IMR-90 (cell line): ENCODE measurements around the gene PANK4. TPM values are rescaled to one million over a fixed set of nuclear protein-coding genes. Genes with fewer than 3 reads are reported as not detected.

ENCODE experiments used
- ATAC-seq: fragments of 200-7000 bp; cut with Tn5 transposase; 2 replicates; pipeline ENCODE4 v1.9.1; 2020; ENCODE audit warnings: low read depth, mild to moderate bottlenecking, moderate library complexity
- BruUV-seq: library from RNA; stranded (reverse); fragments of 400-500 nt; replicated peaks from 2 replicates; lab custom pipeline; 2021; lab: Mats Ljungman, UMichigan
- CTCF ChIA-PET: fragments of 300-600 bp; formaldehyde crosslinking; extraction: SDS; loops from one replicate; lab custom pipeline; 2021; ENCODE audit warnings: antibody characterized with exemption; lab: Yijun Ruan, JAX
- POLR2A ChIA-PET: fragments of 300-600 bp; sonication (Branson Sonifier 250); formaldehyde crosslinking; loops from one replicate; lab custom pipeline; 2022; ENCODE audit warnings: antibody characterized with exemption; ENCODE audit not compliant: unreplicated experiment; lab: Charles Lee
- DNase-seq: peaks from one replicate; pipeline ENCODE4 v3.0.0; 2013
- H2AFZ ChIP-seq: replicated peaks from 2 replicates; pipeline ENCODE3; 2013; ENCODE audit warnings: low read length, mild to moderate bottlenecking; ENCODE audit not compliant: poor library complexity
- H2AK5ac ChIP-seq: 2 replicates; pipeline ENCODE4 v1.6.1; 2013; ENCODE audit warnings: low read depth, low read length, inconsistent platforms
- H2AK9ac ChIP-seq: replicated peaks from 2 replicates; pipeline ENCODE3; 2013; ENCODE audit warnings: mild to moderate bottlenecking, low read depth, low read length, moderate library complexity; ENCODE audit not compliant: poor library complexity
- H2BK120ac ChIP-seq: 2 replicates; pipeline ENCODE4 v1.6.1; 2013; ENCODE audit warnings: low read depth, low read length, inconsistent platforms
- H2BK15ac ChIP-seq: 3 replicates; pipeline ENCODE4 v1.6.1; 2013; ENCODE audit warnings: low read depth, low read length, inconsistent platforms
- H2BK20ac ChIP-seq: 2 replicates; pipeline ENCODE4 v1.6.1; 2013; ENCODE audit warnings: low read depth, mild to moderate bottlenecking, inconsistent platforms, low read length, moderate library complexity
- H2BK5ac ChIP-seq: 2 replicates; pipeline ENCODE4 v1.6.1; 2013; ENCODE audit warnings: mild to moderate bottlenecking, low read depth, low read length, inconsistent platforms; ENCODE audit not compliant: poor library complexity, severe bottlenecking
- H3K14ac ChIP-seq: replicated peaks from 2 replicates; pipeline ENCODE4 v1.6.1; 2013; ENCODE audit warnings: low read depth, low read length, inconsistent platforms
- H3K18ac ChIP-seq: 2 replicates; pipeline ENCODE4 v1.6.1; 2013; ENCODE audit warnings: low read depth, low read length, control low read depth
- H3K23ac ChIP-seq: 2 replicates; pipeline ENCODE4 v1.6.1; 2013; ENCODE audit warnings: low read depth, low read length, inconsistent platforms
- H3K27ac ChIP-seq: 2 replicates; pipeline ENCODE4 v1.5.1; 2013; ENCODE audit warnings: mild to moderate bottlenecking, control low read depth, low read length; ENCODE audit not compliant: insufficient read depth
- H3K27me3 ChIP-seq: 2 replicates; pipeline ENCODE4 v1.6.1; 2013; ENCODE audit warnings: low read length; ENCODE audit not compliant: control insufficient read depth, insufficient read depth
- H3K36me3 ChIP-seq: 2 replicates; pipeline ENCODE4 v1.6.1; 2013; ENCODE audit warnings: low read length, mixed read lengths; ENCODE audit not compliant: control insufficient read depth, insufficient read depth
- H3K4ac ChIP-seq: 2 replicates; pipeline ENCODE4 v1.6.1; 2013; ENCODE audit warnings: low read depth, low read length, inconsistent platforms
- H3K4me1 ChIP-seq: 2 replicates; pipeline ENCODE4 v1.6.1; 2013; ENCODE audit warnings: low read length, mixed read lengths; ENCODE audit not compliant: control insufficient read depth, insufficient read depth
- H3K4me2 ChIP-seq: 2 replicates; pipeline ENCODE4 v1.6.1; 2013; ENCODE audit warnings: low read depth, mild to moderate bottlenecking, control low read depth, low read length, moderate library complexity
- H3K4me3 ChIP-seq: 2 replicates; pipeline ENCODE4 v1.5.1; 2013; ENCODE audit warnings: low read depth, mild to moderate bottlenecking, control low read depth, low read length, moderate library complexity; ENCODE audit not compliant: insufficient read depth
- H3K56ac ChIP-seq: 2 replicates; pipeline ENCODE4 v1.6.1; 2013; ENCODE audit warnings: low read length, inconsistent platforms; ENCODE audit not compliant: insufficient read depth; ENCODE audit errors: extremely low read depth
- H3K79me1 ChIP-seq, 2 experiments: 2 replicates each; pipeline ENCODE4 v1.6.1; 2013; ENCODE audit warnings: low read length in 2 of 2, inconsistent platforms in 1 of 2, low read depth in 1 of 2
- H3K9ac ChIP-seq: 2 replicates; pipeline ENCODE4 v1.6.1; 2013; ENCODE audit warnings: low read depth, low read length, control low read depth
- H3K9me1 ChIP-seq: 2 replicates; pipeline ENCODE4 v1.6.1; 2013; ENCODE audit warnings: low read length, inconsistent platforms; ENCODE audit not compliant: insufficient read depth
- H3K9me3 ChIP-seq: 2 replicates; pipeline ENCODE4 v1.6.1; 2013; ENCODE audit warnings: low read length; ENCODE audit not compliant: control insufficient read depth, insufficient read depth
- H4K20me1 ChIP-seq: 2 replicates; pipeline ENCODE4 v1.6.1; 2013; ENCODE audit warnings: low read length, inconsistent platforms; ENCODE audit not compliant: insufficient read depth
- H4K5ac ChIP-seq: 2 replicates; pipeline ENCODE4 v1.6.1; 2013; ENCODE audit warnings: mild to moderate bottlenecking, low read depth, low read length, control low read depth
- H4K8ac ChIP-seq, 2 experiments: 2 replicates each; pipeline ENCODE4 v1.6.1; 2013; ENCODE audit warnings: low read depth in 2 of 2, low read length in 2 of 2, control low read depth in 1 of 2, inconsistent platforms in 1 of 2
- H4K91ac ChIP-seq: 2 replicates; pipeline ENCODE4 v1.6.1; 2013; ENCODE audit warnings: low read depth, low read length, inconsistent platforms; ENCODE audit not compliant: insufficient read depth
- BHLHE40 ChIP-seq: fragments of 150-350 bp; IDR thresholded peaks from 2 replicates; pipeline ENCODE4 v1.6.1; 2016; ENCODE audit warnings: mild to moderate bottlenecking, low read depth, low read length
- CEBPB ChIP-seq: IDR thresholded peaks from 2 replicates; pipeline ENCODE4 v1.6.1; 2012; ENCODE audit warnings: low read depth, low read length, improper control_type of control experiment
- CHD1 ChIP-seq: IDR thresholded peaks from 2 replicates; pipeline ENCODE4 v1.6.1; 2012; ENCODE audit warnings: low read depth, low read length, improper control_type of control experiment
- FOS ChIP-seq: fragments of 150-350 bp; IDR thresholded peaks from 2 replicates; pipeline ENCODE4 v1.6.1; 2016; ENCODE audit warnings: low read depth, low read length
- MAFK ChIP-seq: IDR thresholded peaks from 2 replicates; pipeline ENCODE4 v1.6.1; 2012; ENCODE audit warnings: low read depth, low read length, improper control_type of control experiment
- MAZ ChIP-seq: IDR thresholded peaks from 2 replicates; pipeline ENCODE4 v1.6.1; 2012; ENCODE audit warnings: low read depth, mild to moderate bottlenecking, low read length, improper control_type of control experiment, moderate library complexity, borderline replicate concordance
- MXI1 ChIP-seq: IDR thresholded peaks from 2 replicates; pipeline ENCODE4 v1.6.1; 2012; ENCODE audit warnings: low read depth, mild to moderate bottlenecking, low read length, moderate library complexity, borderline replicate concordance
- NFE2L2 ChIP-seq: fragments of 150-350 bp; IDR thresholded peaks from 2 replicates; pipeline ENCODE4 v1.6.1; 2016; ENCODE audit warnings: low read depth, mild to moderate bottlenecking, low read length
- POLR2A ChIP-seq: IDR thresholded peaks from 2 replicates; pipeline ENCODE4 v1.6.1; 2012; ENCODE audit warnings: mild to moderate bottlenecking, low read depth, low read length
- RAD21 ChIP-seq: IDR thresholded peaks from 2 replicates; pipeline ENCODE4 v1.6.1; 2012; ENCODE audit warnings: low read length, improper control_type of control experiment
- RFX5 ChIP-seq: IDR thresholded peaks from 2 replicates; pipeline ENCODE4 v1.8.0; 2012; ENCODE audit warnings: low read depth, mild to moderate bottlenecking, low read length, moderate library complexity
- SMC3 ChIP-seq: fragments of 150-350 bp; IDR thresholded peaks from 2 replicates; pipeline ENCODE4 v1.6.1; 2016; ENCODE audit warnings: low read depth, mild to moderate bottlenecking, antibody characterized with exemption, low read length, moderate library complexity
- WGBS, 2 experiments: methylation state at CpG; one replicate each; pipeline versions ENCODE4 v1.1.5 to v1.1.7; 2013; ENCODE audit warnings: missing lambda C conversion rate in 2 of 2; ENCODE audit not compliant: insufficient read length in 1 of 2; ENCODE audit errors: extremely low coverage in 2 of 2; 5-methylcytosine and 5-hydroxymethylcytosine counted together
- dilution Hi-C: fragments of 300-500 bp; cut with HindIII; formaldehyde crosslinking; loops from one replicate; pipeline ENCODE4 v1.14.3; 2018; ENCODE audit warnings: low sequenced_read_pairs; ENCODE audit not compliant: unreplicated experiment
- in situ Hi-C: fragments of 300-500 bp; cut with MboI; formaldehyde crosslinking; loops from 3 replicates; pipeline ENCODE4 v1.14.3; 2019; ENCODE audit warnings: low sequenced_read_pairs, inconsistent platforms, mixed read lengths
- intact Hi-C: fragments of 100-400 bp; cut with micrococcal nuclease; formaldehyde crosslinking; loops from 2 replicates; pipeline ENCODE4 v1.10.0; 2022
- polyA plus RNA-seq, 3 experiments: library from polyadenylated mRNA; depleted of rRNA; stranded (reverse); fragments of >200 nt; gene quantifications; 2 replicates each; pipeline ENCODE4 v1.2.3, GENCODE V29; 2012; ENCODE audit warnings: low replicate concordance in 1 of 3
- total RNA-seq: library from RNA; depleted of rRNA; stranded (reverse); fragments of >200 nt; gene quantifications from 2 replicates; pipeline ENCODE4 v1.2.3, GENCODE V29; 2012
- TF ChIP-seq, protein P1 (sequence below): fragments of 150-350 bp; IDR thresholded peaks from 2 replicates; pipeline ENCODE4 v1.6.1; 2017; ENCODE audit warnings: mild to moderate bottlenecking, antibody characterized with exemption, low read length, low read depth
- TF ChIP-seq, protein P2 (sequence below): conservative IDR thresholded peaks from 2 replicates; pipeline ENCODE4 v1.5.1; 2012; ENCODE audit warnings: mild to moderate bottlenecking, low read depth, low read length, improper control_type of control experiment
- TF ChIP-seq, protein P3 (sequence below): fragments of 150-350 bp; IDR thresholded peaks from 2 replicates; pipeline ENCODE4 v1.6.1; 2016; ENCODE audit warnings: low read depth, mild to moderate bottlenecking, low read length, moderate library complexity, borderline replicate concordance

The PANK4 gene
- total and polyA plus RNA-seq, 2 of the 4 experiments (the other 2 are of a cell fraction) = 14.0 to 18.5 TPM

DNA sequence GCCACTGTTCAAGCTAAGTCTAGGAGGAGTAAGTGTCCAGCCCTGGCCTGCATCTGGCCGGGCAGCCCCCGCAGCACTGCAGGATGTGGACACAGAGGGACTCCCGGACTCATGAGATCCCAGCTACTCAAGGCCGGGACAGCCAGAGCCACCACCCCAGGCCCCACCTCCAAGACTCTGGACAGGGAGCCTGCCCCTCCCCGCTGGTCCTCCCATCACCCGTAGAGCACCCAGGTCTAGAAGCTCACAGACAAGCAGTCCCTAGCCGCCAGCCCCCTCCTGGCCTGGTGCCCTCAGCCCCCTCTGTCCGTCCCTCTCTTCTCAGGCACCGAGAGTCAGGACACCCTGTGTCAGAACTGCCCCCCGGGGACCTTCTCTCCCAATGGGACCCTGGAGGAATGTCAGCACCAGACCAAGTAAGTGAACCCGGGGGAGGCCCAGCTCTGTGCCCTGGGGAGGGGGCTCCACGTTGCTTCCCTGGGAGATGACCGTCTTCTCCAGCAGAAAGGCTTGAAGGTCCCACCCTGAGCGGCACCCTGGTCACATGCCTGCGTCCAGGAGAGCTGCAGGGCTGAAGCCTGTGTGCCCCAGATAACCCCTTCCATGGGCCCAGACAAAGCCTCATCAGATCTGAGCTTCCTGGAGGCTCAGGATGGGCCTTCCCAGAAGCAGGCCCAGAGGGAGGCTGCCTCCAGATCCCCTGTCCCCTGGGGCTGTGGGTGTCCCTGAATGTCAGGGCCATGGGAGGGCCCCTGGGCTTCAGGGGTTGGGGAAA is 34.1 kb upstream of the PANK4 start:
- H3K27ac ChIP-seq = no peak overlapping the region
- WGBS, 2 experiments = 63% methylated on average over 5 of the region's 15 CpGs; no CpG with 5 or more reads in 1 of the 2 experiments
- no peak overlapping the region for H4K8ac ChIP-seq
- no peak overlapping the region for H3K18ac ChIP-seq
- H2BK15ac ChIP-seq = no peak overlapping the region
- no peak overlapping the region for H2AK9ac ChIP-seq
- H3K14ac ChIP-seq = no peak overlapping the region
- no peak overlapping the region for H2BK20ac ChIP-seq
- no peak overlapping the region for H2AK5ac ChIP-seq
- H3K23ac ChIP-seq = no peak overlapping the region
- no peak overlapping the region for H4K5ac ChIP-seq
- H2BK120ac ChIP-seq = no peak overlapping the region
- intact Hi-C loops = no loop called here
- ATAC-seq = no peak
- BruUV-seq = no TSS peak
- ChIA-PET POLR2A (no interaction called here), CTCF (interaction anchor here (1.0 kb wide), 1 partner anchor 25 kb away, joined by 4 read pairs; no protein-coding TSS in a partner anchor)
- dilution Hi-C loops = no loop called here
- no peak overlapping the region for H4K91ac ChIP-seq
- DNase-seq = no peak
- no peak overlapping the region for H2BK5ac ChIP-seq
- no peaks in the 10 kb centered on the region for H3K9me3 ChIP-seq
- H3K4me2 ChIP-seq = no peak overlapping the region
- no peak overlapping the region for H3K4ac ChIP-seq
- no peak overlapping the region for H3K4me3 ChIP-seq
- no peaks in the 10 kb centered on the region for H3K4me1 ChIP-seq
- no peaks in the 10 kb centered on the region for H3K36me3 ChIP-seq
- no peaks in the 10 kb centered on the region for H4K20me1 ChIP-seq
- no peak overlapping the region for H3K56ac ChIP-seq
- in situ Hi-C loops = no loop called here
- no peak overlapping the region for H3K9ac ChIP-seq
- peaks cover 10% of the 10 kb centered on the region; the same call in 1 of the 2 replicates for H3K27me3 ChIP-seq
- no peaks in the 10 kb centered on the region for H3K79me1 ChIP-seq
- no peak overlapping the region for H2AFZ ChIP-seq
- no peaks in the 10 kb centered on the region for H3K9me1 ChIP-seq
- TF ChIP-seq CHD1 (no peak), RFX5 (no peak), RAD21 (no peak), MAZ (no peak), MXI1 (no peak), NFE2L2 (no peak), FOS (no peak), BHLHE40 (no peak), MAFK (no peak), POLR2A (no peak), CEBPB (no peak), SMC3 (no peak)
- TF ChIP-seq, protein P1, sequence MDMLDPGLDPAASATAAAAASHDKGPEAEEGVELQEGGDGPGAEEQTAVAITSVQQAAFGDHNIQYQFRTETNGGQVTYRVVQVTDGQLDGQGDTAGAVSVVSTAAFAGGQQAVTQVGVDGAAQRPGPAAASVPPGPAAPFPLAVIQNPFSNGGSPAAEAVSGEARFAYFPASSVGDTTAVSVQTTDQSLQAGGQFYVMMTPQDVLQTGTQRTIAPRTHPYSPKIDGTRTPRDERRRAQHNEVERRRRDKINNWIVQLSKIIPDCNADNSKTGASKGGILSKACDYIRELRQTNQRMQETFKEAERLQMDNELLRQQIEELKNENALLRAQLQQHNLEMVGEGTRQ = no peak
- TF ChIP-seq, protein P2, sequence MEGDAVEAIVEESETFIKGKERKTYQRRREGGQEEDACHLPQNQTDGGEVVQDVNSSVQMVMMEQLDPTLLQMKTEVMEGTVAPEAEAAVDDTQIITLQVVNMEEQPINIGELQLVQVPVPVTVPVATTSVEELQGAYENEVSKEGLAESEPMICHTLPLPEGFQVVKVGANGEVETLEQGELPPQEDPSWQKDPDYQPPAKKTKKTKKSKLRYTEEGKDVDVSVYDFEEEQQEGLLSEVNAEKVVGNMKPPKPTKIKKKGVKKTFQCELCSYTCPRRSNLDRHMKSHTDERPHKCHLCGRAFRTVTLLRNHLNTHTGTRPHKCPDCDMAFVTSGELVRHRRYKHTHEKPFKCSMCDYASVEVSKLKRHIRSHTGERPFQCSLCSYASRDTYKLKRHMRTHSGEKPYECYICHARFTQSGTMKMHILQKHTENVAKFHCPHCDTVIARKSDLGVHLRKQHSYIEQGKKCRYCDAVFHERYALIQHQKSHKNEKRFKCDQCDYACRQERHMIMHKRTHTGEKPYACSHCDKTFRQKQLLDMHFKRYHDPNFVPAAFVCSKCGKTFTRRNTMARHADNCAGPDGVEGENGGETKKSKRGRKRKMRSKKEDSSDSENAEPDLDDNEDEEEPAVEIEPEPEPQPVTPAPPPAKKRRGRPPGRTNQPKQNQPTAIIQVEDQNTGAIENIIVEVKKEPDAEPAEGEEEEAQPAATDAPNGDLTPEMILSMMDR = no peak
- TF ChIP-seq, protein P3, sequence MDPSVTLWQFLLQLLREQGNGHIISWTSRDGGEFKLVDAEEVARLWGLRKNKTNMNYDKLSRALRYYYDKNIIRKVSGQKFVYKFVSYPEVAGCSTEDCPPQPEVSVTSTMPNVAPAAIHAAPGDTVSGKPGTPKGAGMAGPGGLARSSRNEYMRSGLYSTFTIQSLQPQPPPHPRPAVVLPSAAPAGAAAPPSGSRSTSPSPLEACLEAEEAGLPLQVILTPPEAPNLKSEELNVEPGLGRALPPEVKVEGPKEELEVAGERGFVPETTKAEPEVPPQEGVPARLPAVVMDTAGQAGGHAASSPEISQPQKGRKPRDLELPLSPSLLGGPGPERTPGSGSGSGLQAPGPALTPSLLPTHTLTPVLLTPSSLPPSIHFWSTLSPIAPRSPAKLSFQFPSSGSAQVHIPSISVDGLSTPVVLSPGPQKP = no peak
